OCI-LY7 (cell line): ENCODE measurements around the gene PHF21B.

Source experiments
- CTCF ChIP-seq: fragments of 200-600 bp; sonication (generic); conservative IDR thresholded peaks from 2 replicates; pipeline ENCODE4 v1.5.1; 2014; ENCODE audit warnings: mild to moderate bottlenecking, antibody characterized with exemption, low read length, moderate library complexity, mixed read lengths
- EZH2phosphoT487 ChIP-seq: fragments of 200-600 bp; sonication (generic); IDR thresholded peaks from 2 replicates; pipeline ENCODE4 v1.6.1; 2018; ENCODE audit warnings: low read depth, borderline replicate concordance, mild to moderate bottlenecking, mixed run types, antibody characterized with exemption, low read length, moderate library complexity, mixed read lengths

DNA sequence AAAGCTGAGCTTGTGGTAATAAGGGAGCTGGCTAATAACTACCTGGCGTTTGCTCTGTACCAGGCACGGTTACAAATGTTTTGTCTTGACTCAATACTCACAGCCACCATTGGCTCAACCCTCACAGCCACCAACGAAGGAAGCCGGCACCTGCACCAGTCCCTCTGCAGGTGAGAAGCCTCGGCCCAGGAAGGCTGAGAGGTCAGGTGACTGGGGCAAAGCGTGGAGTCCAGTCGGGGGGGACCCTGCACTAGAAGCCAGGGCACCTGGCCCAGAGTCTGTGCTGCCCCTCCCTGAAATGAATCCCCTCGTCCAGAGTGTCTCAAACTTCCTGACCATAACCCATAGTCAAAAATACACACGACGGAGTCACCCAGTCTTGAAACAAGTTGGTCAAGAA lies 90.1 kb downstream of the PHF21B start:
- TF ChIP-seq CTCF = no peak
- no peak for TF ChIP-seq EZH2phosphoT487
